Caco-2 (cell line): ENCODE measurements around the gene MCM10. TPM values are rescaled to one million over a fixed set of nuclear protein-coding genes. Genes with fewer than 3 reads are reported as not detected.

Source experiments
- Bru-seq: library from RNA; stranded (reverse); fragments of 400-500 nt; gene quantifications from one replicate; lab custom pipeline; 2021; lab: Mats Ljungman, UMichigan
- BruChase-seq, 2 experiments: library from RNA; stranded (reverse); fragments of 400-500 nt; gene quantifications; one replicate each; lab custom pipeline; 2021; lab: Mats Ljungman, UMichigan
- BruUV-seq: library from RNA; stranded (reverse); fragments of 400-500 nt; replicated peaks from 2 replicates; lab custom pipeline; 2021; lab: Mats Ljungman, UMichigan
- CTCF ChIA-PET: fragments of 300-600 bp; sonication (Branson Sonifier 250); formaldehyde crosslinking; loops from one replicate; lab custom pipeline; 2022; ENCODE audit warnings: antibody characterized with exemption; lab: Charles Lee
- POLR2A ChIA-PET: fragments of 300-600 bp; sonication (Branson Sonifier 250); formaldehyde crosslinking; loops from one replicate; lab custom pipeline; 2022; ENCODE audit warnings: antibody characterized with exemption; lab: Charles Lee
- DNase-seq, 2 experiments: peaks; one replicate each; pipeline versions ENCODE4 v3.0.0 to v3.0.0-alpha.2; 2020 to 2022
- H3K27me3 ChIP-seq: replicated peaks from 2 replicates; pipeline ENCODE4 v1.6.0; 2011; ENCODE audit warnings: low read length; ENCODE audit not compliant: control insufficient read depth, insufficient read depth
- H3K36me3 ChIP-seq: 2 replicates; pipeline ENCODE4 v1.5.1; 2011; ENCODE audit warnings: low read length; ENCODE audit not compliant: control insufficient read depth, insufficient read depth
- H3K4me1 ChIP-seq: fragments of 250-450 bp; sonication (Bioruptor Pico); 2 replicates; pipeline ENCODE4 v1.5.1; 2020; ENCODE audit warnings: mild to moderate bottlenecking
- H3K4me3 ChIP-seq: 2 replicates; pipeline ENCODE4 v1.5.1; 2011; ENCODE audit warnings: low read depth, mild to moderate bottlenecking, control low read depth, low read length
- H3K9me3 ChIP-seq: fragments of 250-450 bp; sonication (Bioruptor Pico); 2 replicates; pipeline ENCODE4 v1.5.1; 2020; ENCODE audit warnings: mild to moderate bottlenecking, moderate library complexity
- H3K27ac Mint-ChIP-seq: one replicate; pipeline ENCODE4 v1.8.0; 2022; ENCODE audit warnings: mixed read lengths; ENCODE audit not compliant: unreplicated experiment
- H3K27me3 Mint-ChIP-seq: one replicate; pipeline ENCODE4 v1.8.0; 2022; ENCODE audit warnings: mixed read lengths; ENCODE audit not compliant: insufficient read depth, unreplicated experiment
- H3K36me3 Mint-ChIP-seq: one replicate; pipeline ENCODE4 v1.8.0; 2022; ENCODE audit warnings: mild to moderate bottlenecking, mixed read lengths; ENCODE audit not compliant: insufficient read depth, unreplicated experiment
- H3K4me1 Mint-ChIP-seq: one replicate; pipeline ENCODE4 v1.8.0; 2022; ENCODE audit warnings: low read depth, mixed read lengths; ENCODE audit not compliant: unreplicated experiment
- H3K4me3 Mint-ChIP-seq: one replicate; pipeline ENCODE4 v1.8.0; 2022; ENCODE audit warnings: mild to moderate bottlenecking, moderate library complexity, mixed read lengths; ENCODE audit not compliant: unreplicated experiment
- H3K9me3 Mint-ChIP-seq: one replicate; pipeline ENCODE4 v1.8.0; 2022; ENCODE audit warnings: mixed read lengths; ENCODE audit not compliant: unreplicated experiment
- intact Hi-C: fragments of 100-400 bp; cut with micrococcal nuclease; formaldehyde crosslinking; loops from one replicate; pipeline ENCODE4 v1.10.0; 2022; ENCODE audit not compliant: unreplicated experiment
- long read RNA-seq: library from polyadenylated mRNA; stranded (forward); transcript quantifications from one replicate; pipeline ENCODE4 v2.0.0, GENCODE V29; 2022
- total RNA-seq: library from RNA; stranded (reverse); gene quantifications from 2 replicates; pipeline ENCODE4 v1.2.3, GENCODE V29; 2022
- TF ChIP-seq, protein P1 (sequence below), 2 experiments: fragments of 200-600 bp in 1 of 2; IDR thresholded peaks; 1 replicate in 1 of 2; 2 replicates in 1 of 2; pipeline versions ENCODE4 v1.5.1 to v1.8.0; 2011 to 2022; ENCODE audit warnings: antibody characterized with exemption in 1 of 2, control low read depth in 1 of 2, inconsistent platforms in 1 of 2, low read depth in 1 of 2, low read length in 1 of 2, mild to moderate bottlenecking in 1 of 2, moderate library complexity in 1 of 2; ENCODE audit not compliant: insufficient read depth in 1 of 2, severe bottlenecking in 1 of 2, unreplicated experiment in 1 of 2

Gene MCM10
- total RNA-seq: 55.0 and 62.6 TPM in 2 replicates
- percentile 81 among the genes with signal in this experiment for Bru-seq, nascent RNA
- BruChase-seq, experiment 1, labeled RNA remaining after a 2-hour chase: percentile 85 among the genes with signal in this experiment
- percentile 79 among the genes with signal in this experiment for BruChase-seq, experiment 2, labeled RNA remaining after a 6-hour chase
- long read RNA-seq, full-length matches to known transcripts: 51 of 79 reads
- long read RNA-seq, partial matches to known transcripts: 21 of 79 reads
- long read RNA-seq, other reads (novel, unspliced or antisense): 7 of 79 reads

DNA sequence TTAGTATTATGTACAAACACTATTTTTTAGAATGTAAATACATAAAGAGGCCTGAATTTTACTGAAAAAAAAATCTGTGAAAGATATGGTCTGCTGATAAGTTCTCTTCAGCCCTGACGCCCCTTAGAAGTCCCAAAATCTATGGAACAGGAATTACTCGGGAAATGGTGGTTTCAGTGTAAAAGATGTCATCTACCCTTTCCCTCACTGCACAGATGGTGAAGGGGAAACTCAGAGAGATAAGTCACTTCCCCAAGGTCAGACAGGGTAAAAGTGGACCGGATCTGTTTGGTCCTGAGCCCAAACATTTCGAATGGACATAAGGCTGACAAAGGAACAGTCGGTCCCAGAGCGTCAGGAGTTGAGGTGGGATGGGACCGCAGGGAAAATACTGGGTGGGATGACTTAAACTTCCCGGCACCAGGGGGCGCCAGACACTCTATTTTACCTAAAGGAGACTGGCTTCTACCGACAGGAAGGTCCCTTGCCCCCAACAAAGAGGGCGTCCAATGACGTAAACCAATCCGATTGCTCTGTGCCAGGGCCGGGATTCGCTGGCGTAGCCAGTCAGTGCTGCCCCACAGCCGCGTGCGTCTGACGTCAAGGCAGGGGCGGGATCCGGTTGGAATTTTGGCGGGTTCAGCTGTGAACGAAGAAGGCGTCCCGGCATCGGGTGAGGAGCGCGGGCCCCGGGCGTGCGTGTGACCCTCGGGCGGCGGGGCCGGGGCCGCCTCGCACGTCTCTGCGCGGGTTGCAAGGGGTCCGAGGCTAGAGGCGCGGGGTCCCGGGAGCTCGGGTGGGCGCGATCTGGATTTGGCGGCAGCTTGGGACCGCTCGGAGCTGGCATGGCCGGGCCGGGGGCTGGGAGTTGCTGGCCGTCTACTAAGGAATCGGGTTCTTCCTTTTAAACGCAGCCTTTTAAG lies at the start of gene MCM10:
Gene MCM10 (plus strand): TSS at position 625 of the 923 bp plus-strand sequence. CDS start 2,645 bp downstream, outside the sequence.
- ChIA-PET CTCF (interaction anchor here (0.6 to 2.0 kb wide), 8 partner anchors 9 to 192 kb away, joined by 3 to 13 read pairs (median 4); partner anchors contain the start of gene OPTN), POLR2A (interaction anchor here (0.5 to 1.0 kb wide), 5 partner anchors 49 to 1118 kb away, joined by 4 to 7 read pairs (median 5); partner anchors contain the start of gene UPF2)
- Histone ChIP-seq H3K9me3 (no peaks in the 10 kb centered on the region), H3K36me3 (no peaks in the 10 kb centered on the region), H3K27me3 (no peaks in the 10 kb centered on the region), H3K4me3 (peak within 1 kb of the TSS; percentile 74), H3K4me1 (peaks cover 4% of the 10 kb centered on the region; the same call in 1 of the 2 replicates)
- H3K27me3 Mint-ChIP-seq: no peaks in the 10 kb centered on the region
- peaks cover 14% of the 10 kb centered on the region for H3K36me3 Mint-ChIP-seq
- H3K27ac Mint-ChIP-seq: peak within 1 kb of the TSS; percentile 61
- peak within 1 kb of the TSS; percentile 78 for H3K4me3 Mint-ChIP-seq
- TF ChIP-seq, protein P1, sequence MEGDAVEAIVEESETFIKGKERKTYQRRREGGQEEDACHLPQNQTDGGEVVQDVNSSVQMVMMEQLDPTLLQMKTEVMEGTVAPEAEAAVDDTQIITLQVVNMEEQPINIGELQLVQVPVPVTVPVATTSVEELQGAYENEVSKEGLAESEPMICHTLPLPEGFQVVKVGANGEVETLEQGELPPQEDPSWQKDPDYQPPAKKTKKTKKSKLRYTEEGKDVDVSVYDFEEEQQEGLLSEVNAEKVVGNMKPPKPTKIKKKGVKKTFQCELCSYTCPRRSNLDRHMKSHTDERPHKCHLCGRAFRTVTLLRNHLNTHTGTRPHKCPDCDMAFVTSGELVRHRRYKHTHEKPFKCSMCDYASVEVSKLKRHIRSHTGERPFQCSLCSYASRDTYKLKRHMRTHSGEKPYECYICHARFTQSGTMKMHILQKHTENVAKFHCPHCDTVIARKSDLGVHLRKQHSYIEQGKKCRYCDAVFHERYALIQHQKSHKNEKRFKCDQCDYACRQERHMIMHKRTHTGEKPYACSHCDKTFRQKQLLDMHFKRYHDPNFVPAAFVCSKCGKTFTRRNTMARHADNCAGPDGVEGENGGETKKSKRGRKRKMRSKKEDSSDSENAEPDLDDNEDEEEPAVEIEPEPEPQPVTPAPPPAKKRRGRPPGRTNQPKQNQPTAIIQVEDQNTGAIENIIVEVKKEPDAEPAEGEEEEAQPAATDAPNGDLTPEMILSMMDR (IDR thresholded peaks at IDR 0.05; ENCODE audit: insufficient read depth in 1 of 2, low read depth in 1 of 2, low read length in 1 of 2, severe bottlenecking in 1 of 2, unreplicated experiment in 1 of 2): peak; percentile 91 to 92
- intact Hi-C loops: loop anchor here (1.0 to 2.0 kb wide), 3 partner anchors 54 to 141 kb away; no protein-coding TSS in a partner anchor
- no peaks in the 10 kb centered on the region for H3K9me3 Mint-ChIP-seq
- no TSS peak for BruUV-seq
- peaks cover 16% of the 10 kb centered on the region for H3K4me1 Mint-ChIP-seq
- peak; percentile 100 for DNase-seq

DNA sequence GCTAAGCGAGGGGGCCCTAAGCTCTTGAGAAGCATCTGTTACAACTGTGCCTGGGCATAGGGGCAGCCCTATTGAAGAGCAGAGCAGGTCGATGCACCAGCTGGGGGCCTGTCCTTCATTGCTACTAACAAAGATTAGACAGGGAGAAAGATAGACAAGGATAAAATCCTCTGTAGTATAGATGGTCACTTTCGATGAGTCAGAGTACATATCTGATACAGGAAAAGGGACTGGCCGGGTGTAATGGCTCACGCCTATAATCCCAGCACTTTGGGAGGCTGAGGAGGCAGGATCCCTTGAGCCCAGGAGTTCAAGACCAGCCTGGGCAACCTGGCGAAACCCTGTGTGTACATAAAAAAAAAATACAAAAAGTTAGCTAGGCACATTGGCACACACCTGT lies 47.8 kb upstream of the MCM10 start:
- Histone ChIP-seq H3K4me3 (no peak overlapping the region), H3K4me1 (peaks cover 5% of the 10 kb centered on the region), H3K9me3 (no peaks in the 10 kb centered on the region), H3K27me3 (no peaks in the 10 kb centered on the region), H3K36me3 (0 out of 2 replicates have a peak, but pooled peaks cover 6% of the 10 kb centered on the region)
- Mint-ChIP-seq H3K4me1 (peaks cover 15% of the 10 kb centered on the region), H3K27me3 (no peaks in the 10 kb centered on the region), H3K27ac (no peak overlapping the region), H3K9me3 (no peaks in the 10 kb centered on the region), H3K36me3 (peaks cover 75% of the 10 kb centered on the region), H3K4me3 (no peak overlapping the region)
- no TSS peak for BruUV-seq
- ChIA-PET CTCF (no interaction called here), POLR2A (no interaction called here)
- TF ChIP-seq, protein P1 (IDR thresholded peaks at IDR 0.05; ENCODE audit: insufficient read depth in 1 of 2, low read depth in 1 of 2, low read length in 1 of 2, severe bottlenecking in 1 of 2, unreplicated experiment in 1 of 2): no peak
- DNase-seq: no peak
- intact Hi-C loops: no loop called here
